Measurements from ENCODE around the gene STH.
A peak's percentile ranks its signal among the peaks of the same experiment; 100 is the strongest.
"Not testable (repeated sequence)": the region's sequence is repeated elsewhere in the genome, so short reads cannot be mapped to it uniquely, and the experiment has no call there.

STH gene

GRCh38 chr17:46003907-46004748 is 5.1 kb downstream of the STH start:
- DNase-seq (ENCODE audit: low read depth in 2 of 3, low spot score in 1 of 3) = no peak

- not testable (repeated sequence) for DNase-seq (ENCODE audit: low read depth in 2 of 3, low spot score in 1 of 3)
Observed at GRCh38 chr17:46006082-46006481, 7.0 kb downstream of the STH start.

DNA sequence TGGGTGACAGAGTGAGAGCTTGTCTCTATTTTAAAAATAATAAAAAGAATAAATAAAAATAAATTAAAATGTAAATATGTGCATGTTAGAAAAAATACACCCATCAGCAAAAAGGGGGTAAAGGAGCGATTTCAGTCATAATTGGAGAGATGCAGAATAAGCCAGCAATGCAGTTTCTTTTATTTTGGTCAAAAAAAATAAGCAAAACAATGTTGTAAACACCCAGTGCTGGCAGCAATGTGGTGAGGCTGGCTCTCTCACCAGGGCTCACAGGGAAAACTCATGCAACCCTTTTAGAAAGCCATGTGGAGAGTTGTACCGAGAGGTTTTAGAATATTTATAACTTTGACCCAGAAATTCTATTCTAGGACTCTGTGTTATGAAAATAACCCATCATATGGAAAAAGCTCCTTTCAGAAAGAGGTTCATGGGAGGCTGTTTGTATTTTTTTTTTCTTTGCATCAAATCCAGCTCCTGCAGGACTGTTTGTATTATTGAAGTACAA is 8.5 kb downstream of the STH start:
- DNase-seq (ENCODE audit: low read depth in 2 of 3, low spot score in 1 of 3) = no peak

GRCh38 chr17:46008591-46008990 is 9.5 kb downstream of the STH start:
- no peak for DNase-seq (ENCODE audit: low read depth in 2 of 3, low spot score in 1 of 3)

GRCh38 chr17:46009681-46010596 is 10.9 kb downstream of the STH start:
- no peak for DNase-seq (ENCODE audit: low read depth in 2 of 3, low spot score in 1 of 3)

- no peak for DNase-seq (ENCODE audit: low read depth in 2 of 3, low spot score in 1 of 3)
Observed at GRCh38 chr17:46010597-46011186, 11.6 kb downstream of the STH start.

DNA sequence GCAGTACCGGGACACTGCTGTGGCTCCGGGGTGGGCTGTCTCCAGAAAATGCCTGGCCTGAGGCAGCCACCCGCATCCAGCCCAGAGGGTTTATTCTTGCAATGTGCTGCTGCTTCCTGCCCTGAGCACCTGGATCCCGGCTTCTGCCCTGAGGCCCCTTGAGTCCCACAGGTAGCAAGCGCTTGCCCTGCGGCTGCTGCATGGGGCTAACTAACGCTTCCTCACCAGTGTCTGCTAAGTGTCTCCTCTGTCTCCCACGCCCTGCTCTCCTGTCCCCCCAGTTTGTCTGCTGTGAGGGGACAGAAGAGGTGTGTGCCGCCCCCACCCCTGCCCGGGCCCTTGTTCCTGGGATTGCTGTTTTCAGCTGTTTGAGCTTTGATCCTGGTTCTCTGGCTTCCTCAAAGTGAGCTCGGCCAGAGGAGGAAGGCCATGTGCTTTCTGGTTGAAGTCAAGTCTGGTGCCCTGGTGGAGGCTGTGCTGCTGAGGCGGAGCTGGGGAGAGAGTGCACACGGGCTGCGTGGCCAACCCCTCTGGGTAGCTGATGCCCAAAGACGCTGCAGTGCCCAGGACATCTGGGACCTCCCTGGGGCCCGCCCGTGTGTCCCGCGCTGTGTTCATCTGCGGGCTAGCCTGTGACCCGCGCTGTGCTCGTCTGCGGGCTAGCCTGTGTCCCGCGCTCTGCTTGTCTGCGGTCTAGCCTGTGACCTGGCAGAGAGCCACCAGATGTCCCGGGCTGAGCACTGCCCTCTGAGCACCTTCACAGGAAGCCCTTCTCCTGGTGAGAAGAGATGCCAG is 12.9 kb downstream of the STH start:
- DNase-seq (ENCODE audit: low read depth in 2 of 3, low spot score in 1 of 3) = no peak

DNA sequence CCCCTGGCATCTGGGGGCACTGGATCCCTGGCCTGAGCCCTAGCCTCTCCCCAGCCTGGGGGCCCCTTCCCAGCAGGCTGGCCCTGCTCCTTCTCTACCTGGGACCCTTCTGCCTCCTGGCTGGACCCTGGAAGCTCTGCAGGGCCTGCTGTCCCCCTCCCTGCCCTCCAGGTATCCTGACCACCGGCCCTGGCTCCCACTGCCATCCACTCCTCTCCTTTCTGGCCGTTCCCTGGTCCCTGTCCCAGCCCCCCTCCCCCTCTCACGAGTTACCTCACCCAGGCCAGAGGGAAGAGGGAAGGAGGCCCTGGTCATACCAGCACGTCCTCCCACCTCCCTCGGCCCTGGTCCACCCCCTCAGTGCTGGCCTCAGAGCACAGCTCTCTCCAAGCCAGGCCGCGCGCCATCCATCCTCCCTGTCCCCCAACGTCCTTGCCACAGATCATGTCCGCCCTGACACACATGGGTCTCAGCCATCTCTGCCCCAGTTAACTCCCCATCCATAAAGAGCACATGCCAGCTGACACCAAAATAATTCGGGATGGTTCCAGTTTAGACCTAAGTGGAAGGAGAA is 13.5 kb downstream of the STH start:
- DNase-seq (ENCODE audit: low read depth in 2 of 3, low spot score in 1 of 3) = no peak

GRCh38 chr17:46013127-46013501 is 14.1 kb downstream of the STH start:
- no peak for DNase-seq (ENCODE audit: low read depth in 2 of 3, low spot score in 1 of 3)

DNA sequence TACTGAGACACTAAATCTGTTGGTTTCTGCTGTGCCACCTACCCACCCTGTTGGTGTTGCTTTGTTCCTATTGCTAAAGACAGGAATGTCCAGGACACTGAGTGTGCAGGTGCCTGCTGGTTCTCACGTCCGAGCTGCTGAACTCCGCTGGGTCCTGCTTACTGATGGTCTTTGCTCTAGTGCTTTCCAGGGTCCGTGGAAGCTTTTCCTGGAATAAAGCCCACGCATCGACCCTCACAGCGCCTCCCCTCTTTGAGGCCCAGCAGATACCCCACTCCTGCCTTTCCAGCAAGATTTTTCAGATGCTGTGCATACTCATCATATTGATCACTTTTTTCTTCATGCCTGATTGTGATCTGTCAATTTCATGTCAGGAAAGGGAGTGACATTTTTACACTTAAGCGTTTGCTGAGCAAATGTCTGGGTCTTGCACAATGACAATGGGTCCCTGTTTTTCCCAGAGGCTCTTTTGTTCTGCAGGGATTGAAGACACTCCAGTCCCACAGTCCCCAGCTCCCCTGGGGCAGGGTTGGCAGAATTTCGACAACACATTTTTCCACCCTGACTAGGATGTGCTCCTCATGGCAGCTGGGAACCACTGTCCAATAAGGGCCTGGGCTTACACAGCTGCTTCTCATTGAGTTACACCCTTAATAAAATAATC is 14.6 kb downstream of the STH start:
- no peak for DNase-seq (ENCODE audit: low read depth in 2 of 3, low spot score in 1 of 3)

- not testable (repeated sequence) for DNase-seq (ENCODE audit: low read depth in 2 of 3, low spot score in 1 of 3)
Observed at GRCh38 chr17:46019408-46019925, 20.4 kb downstream of the STH start.

- DNase-seq (ENCODE audit: low read depth in 2 of 3, low spot score in 1 of 3) = peak in 1 of 3 donors; percentile 38
Observed at GRCh38 chr17:46020023-46020761, 21.1 kb downstream of the STH start.

- no peak for DNase-seq (ENCODE audit: low read depth in 2 of 3, low spot score in 1 of 3)
Observed at GRCh38 chr17:46020998-46021397, 21.9 kb downstream of the STH start.

DNA sequence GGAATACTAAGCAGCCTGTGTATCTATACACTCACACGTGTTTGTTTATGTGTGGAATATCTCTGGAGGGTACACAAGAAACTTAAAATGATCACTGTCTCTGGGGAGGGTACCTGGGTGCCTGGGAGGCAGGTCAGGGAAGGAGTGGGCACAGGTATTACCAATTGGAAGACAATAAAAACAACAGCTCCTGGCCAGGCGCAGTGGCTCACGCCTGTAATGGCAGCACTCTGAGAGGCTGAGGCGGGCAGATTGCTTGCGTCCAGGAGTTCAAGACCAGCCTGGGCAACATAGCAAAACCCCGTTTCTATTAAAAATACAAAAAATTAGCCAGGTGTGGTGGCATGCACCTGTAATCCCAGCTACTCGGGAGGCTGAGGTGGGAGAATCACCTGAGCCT is 24.3 kb downstream of the STH start:
- not testable (repeated sequence) for DNase-seq (ENCODE audit: low read depth in 2 of 3, low spot score in 1 of 3)

GRCh38 chr17:46023783-46024388 is 24.8 kb downstream of the STH start:
- no peak for DNase-seq (ENCODE audit: low read depth in 2 of 3, low spot score in 1 of 3)

DNA sequence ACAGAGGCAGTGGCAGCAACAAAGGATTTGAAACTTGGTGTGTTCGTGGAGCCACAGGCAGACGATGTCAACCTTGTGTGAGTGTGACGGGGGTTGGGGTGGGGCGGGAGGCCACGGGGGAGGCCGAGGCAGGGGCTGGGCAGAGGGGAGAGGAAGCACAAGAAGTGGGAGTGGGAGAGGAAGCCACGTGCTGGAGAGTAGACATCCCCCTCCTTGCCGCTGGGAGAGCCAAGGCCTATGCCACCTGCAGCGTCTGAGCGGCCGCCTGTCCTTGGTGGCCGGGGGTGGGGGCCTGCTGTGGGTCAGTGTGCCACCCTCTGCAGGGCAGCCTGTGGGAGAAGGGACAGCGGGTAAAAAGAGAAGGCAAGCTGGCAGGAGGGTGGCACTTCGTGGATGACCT is 25.5 kb downstream of the STH start:
- DNase-seq (ENCODE audit: low read depth in 2 of 3, low spot score in 1 of 3) = no peak

DNA sequence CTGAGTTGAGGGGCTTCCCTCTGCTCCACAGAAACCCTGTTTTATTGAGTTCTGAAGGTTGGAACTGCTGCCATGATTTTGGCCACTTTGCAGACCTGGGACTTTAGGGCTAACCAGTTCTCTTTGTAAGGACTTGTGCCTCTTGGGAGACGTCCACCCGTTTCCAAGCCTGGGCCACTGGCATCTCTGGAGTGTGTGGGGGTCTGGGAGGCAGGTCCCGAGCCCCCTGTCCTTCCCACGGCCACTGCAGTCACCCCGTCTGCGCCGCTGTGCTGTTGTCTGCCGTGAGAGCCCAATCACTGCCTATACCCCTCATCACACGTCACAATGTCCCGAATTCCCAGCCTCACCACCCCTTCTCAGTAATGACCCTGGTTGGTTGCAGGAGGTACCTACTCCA is 26.0 kb downstream of the STH start:
- no peak for DNase-seq (ENCODE audit: low read depth in 2 of 3, low spot score in 1 of 3)

DNA sequence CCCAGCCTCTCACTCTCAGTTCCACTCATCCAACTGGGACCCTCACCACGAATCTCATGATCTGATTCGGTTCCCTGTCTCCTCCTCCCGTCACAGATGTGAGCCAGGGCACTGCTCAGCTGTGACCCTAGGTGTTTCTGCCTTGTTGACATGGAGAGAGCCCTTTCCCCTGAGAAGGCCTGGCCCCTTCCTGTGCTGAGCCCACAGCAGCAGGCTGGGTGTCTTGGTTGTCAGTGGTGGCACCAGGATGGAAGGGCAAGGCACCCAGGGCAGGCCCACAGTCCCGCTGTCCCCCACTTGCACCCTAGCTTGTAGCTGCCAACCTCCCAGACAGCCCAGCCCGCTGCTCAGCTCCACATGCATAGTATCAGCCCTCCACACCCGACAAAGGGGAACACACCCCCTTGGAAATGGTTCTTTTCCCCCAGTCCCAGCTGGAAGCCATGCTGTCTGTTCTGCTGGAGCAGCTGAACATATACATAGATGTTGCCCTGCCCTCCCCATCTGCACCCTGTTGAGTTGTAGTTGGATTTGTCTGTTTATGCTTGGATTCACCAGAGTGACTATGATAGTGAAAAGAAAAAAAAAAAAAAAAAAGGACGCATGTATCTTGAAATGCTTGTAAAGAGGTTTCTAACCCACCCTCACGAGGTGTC is 26.6 kb downstream of the STH start:
- no peak for DNase-seq (ENCODE audit: low read depth in 2 of 3, low spot score in 1 of 3)

Measured in stimulated activated CD4-positive, alpha-beta T cell treated with anti-CD3 and anti-CD28 coated beads, Interleukin-12 subunit alpha, Interleukin-12 subunit beta, amount 100 ng/mL, for 48 hours (primary cell).